ENCODE data around the gene AMIGO3.

The AMIGO3 gene

GRCh38 chr3:49723628-49724551 is 4.4 kb upstream of the AMIGO3 start, which contains the start of gene GMPPB:
GMPPB (minus strand) TSS chr3:49723951; CDS start chr3:49723726, 225 bp downstream.
- DNase-seq: peak; percentile 93

- peak; percentile 60 for DNase-seq
Measured at GRCh38 chr3:49723296-49723627, 3.8 kb upstream of the AMIGO3 start.

GRCh38 chr3:49722896-49723295 is 3.4 kb upstream of the AMIGO3 start:
- no peak for DNase-seq

GRCh38 chr3:49721896-49722781 is 2.7 kb upstream of the AMIGO3 start:
- DNase-seq: no peak

- no peak for DNase-seq
Measured at GRCh38 chr3:49721596-49721895, 2.1 kb upstream of the AMIGO3 start.

GRCh38 chr3:49720855-49721595 is 1.5 kb upstream of the AMIGO3 start:
- DNase-seq: no peak

GRCh38 chr3:49718858-49719213 is 648 bp downstream of the AMIGO3 start:
- DNase-seq: no peak

GRCh38 chr3:49717959-49718857 is 1.3 kb downstream of the AMIGO3 start:
- DNase-seq: no peak

- DNase-seq: no peak
Measured at GRCh38 chr3:49717211-49717958, 2.1 kb downstream of the AMIGO3 start.

GRCh38 chr3:49716691-49717210 is 2.7 kb downstream of the AMIGO3 start:
- DNase-seq: no peak

GRCh38 chr3:49716169-49716568 is 3.3 kb downstream of the AMIGO3 start:
- DNase-seq: no peak

GRCh38 chr3:49715611-49716121 is 3.8 kb downstream of the AMIGO3 start:
- DNase-seq: no peak

- no peak for DNase-seq
Measured at GRCh38 chr3:49714728-49715550, 4.5 kb downstream of the AMIGO3 start.

- no peak for DNase-seq
Measured at GRCh38 chr3:49713336-49714105, 6.0 kb downstream of the AMIGO3 start.

GRCh38 chr3:49712631-49713317 is 6.7 kb downstream of the AMIGO3 start:
- DNase-seq: no peak

- no peak for DNase-seq
Measured at GRCh38 chr3:49712166-49712565, 7.3 kb downstream of the AMIGO3 start.

- DNase-seq: no peak
Measured at GRCh38 chr3:49711489-49711888, 8.0 kb downstream of the AMIGO3 start.

- DNase-seq: no peak
Measured at GRCh38 chr3:49709852-49710251, 9.6 kb downstream of the AMIGO3 start.

GRCh38 chr3:49707113-49707480 is 12.4 kb downstream of the AMIGO3 start:
- no peak for DNase-seq

Measured in activated naive CD4-positive, alpha-beta T cell treated with Interleukin-2 at 50 U/mL for 16 hours (primary cell).